Memory B cell (primary cell): Measurements from ENCODE around the gene MB.

Experiments
- ATAC-seq: fragments of 150-1000 bp; cut with Tn5 transposase; 2 replicates; pipeline ENCODE4 v1.10.0; 2021; ENCODE audit warnings: low read depth, mild to moderate bottlenecking, moderate library complexity
- DNase-seq, 2 donors: peaks; one replicate each; pipeline ENCODE4 v3.0.0; 2022; ENCODE audit warnings: low spot score in 2 of 2
- H3K27ac Mint-ChIP-seq: one replicate; pipeline ENCODE4 v1.8.0; 2022; ENCODE audit warnings: mild to moderate bottlenecking, moderate library complexity, mixed read lengths
- H3K27me3 Mint-ChIP-seq: one replicate; pipeline ENCODE4 v1.8.0; 2022; ENCODE audit warnings: mixed read lengths
- H3K36me3 Mint-ChIP-seq: one replicate; pipeline ENCODE4 v1.8.0; 2022; ENCODE audit warnings: mild to moderate bottlenecking, mixed read lengths
- H3K4me1 Mint-ChIP-seq: one replicate; pipeline ENCODE4 v1.8.0; 2022; ENCODE audit warnings: mixed read lengths
- H3K4me3 Mint-ChIP-seq: one replicate; pipeline ENCODE4 v1.8.0; 2022; ENCODE audit warnings: mild to moderate bottlenecking, moderate library complexity, mixed read lengths
- H3K9me3 Mint-ChIP-seq: one replicate; pipeline ENCODE4 v1.8.0; 2022; ENCODE audit warnings: mixed read lengths

MB gene

DNA sequence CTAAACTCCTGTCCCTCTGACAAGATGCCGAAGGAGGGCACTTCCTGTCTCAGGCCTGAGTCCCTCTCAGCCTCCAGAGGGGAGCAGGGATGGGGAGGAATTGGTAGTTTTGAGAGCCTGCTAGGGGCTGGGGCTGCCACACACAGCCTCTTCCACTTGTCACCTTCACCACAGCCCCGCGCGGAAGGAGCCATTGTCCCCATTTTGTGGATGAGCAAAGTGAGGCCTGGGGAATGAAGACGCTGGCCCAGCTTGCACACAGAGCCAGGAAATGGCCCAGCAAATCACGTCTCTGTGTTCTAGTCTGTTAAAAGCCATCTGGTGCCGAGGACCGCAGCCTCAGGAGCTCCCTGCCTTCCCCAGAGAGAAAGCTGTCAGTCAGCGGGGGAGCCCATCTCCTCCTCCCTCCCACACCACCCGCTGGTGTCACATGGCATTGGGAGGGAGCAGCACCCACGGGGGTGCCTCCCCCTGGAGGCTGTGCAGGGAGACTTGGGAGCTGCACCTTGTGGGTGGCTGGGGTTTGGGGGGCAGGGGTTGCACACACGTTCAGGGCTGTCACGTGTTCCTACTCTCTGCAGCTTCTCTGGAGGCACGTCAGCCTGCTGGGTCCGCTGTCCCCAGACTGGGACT is 41.9 kb downstream of the MB start:
- ATAC-seq, result peak; percentile 39
- H3K4me3 Mint-ChIP-seq, result no peak overlapping the region
- H3K27ac Mint-ChIP-seq, result no peak overlapping the region
- peaks cover 12% of the 10 kb centered on the region for H3K27me3 Mint-ChIP-seq
- H3K36me3 Mint-ChIP-seq, result no peaks in the 10 kb centered on the region
- peaks cover 1% of the 10 kb centered on the region for H3K9me3 Mint-ChIP-seq
- DNase-seq, result no peak
- H3K4me1 Mint-ChIP-seq, result no peaks in the 10 kb centered on the region

DNA sequence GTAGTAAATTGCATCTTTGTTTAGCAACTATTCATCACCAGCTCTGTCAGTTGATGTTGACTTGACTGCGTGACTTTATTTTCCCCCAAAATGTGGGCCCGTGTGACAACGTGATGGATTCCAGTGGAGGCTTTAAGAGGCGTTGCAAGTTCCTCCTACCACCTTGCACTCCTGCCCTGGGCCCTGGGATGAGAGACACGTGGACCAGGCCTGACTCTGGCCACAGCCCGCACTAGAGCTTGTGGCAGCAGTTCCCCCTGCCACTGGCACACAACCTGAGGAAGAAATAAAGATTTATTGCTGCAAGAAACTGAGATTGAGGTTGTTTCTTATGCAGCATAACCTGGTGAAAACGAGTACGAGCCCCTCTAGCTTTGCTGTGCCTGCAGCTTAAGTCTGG is 44.6 kb downstream of the MB start:
- Mint-ChIP-seq H3K4me3 (no peak overlapping the region), H3K27ac (no peak overlapping the region), H3K4me1 (no peaks in the 10 kb centered on the region), H3K9me3 (no peaks in the 10 kb centered on the region), H3K36me3 (no peaks in the 10 kb centered on the region), H3K27me3 (peaks cover 9% of the 10 kb centered on the region)
- DNase-seq (no peak), ATAC-seq (no peak)

- H3K9me3 Mint-ChIP-seq, result no peaks in the 10 kb centered on the region
- no peak overlapping the region for H3K4me3 Mint-ChIP-seq
- H3K36me3 Mint-ChIP-seq, result no peaks in the 10 kb centered on the region
- ATAC-seq (no peak), DNase-seq (no peak)
- no peak overlapping the region for H3K27ac Mint-ChIP-seq
- H3K4me1 Mint-ChIP-seq, result no peaks in the 10 kb centered on the region
- peaks cover 11% of the 10 kb centered on the region for H3K27me3 Mint-ChIP-seq
Measured at GRCh38 chr22:35570686-35571194, 46.4 kb downstream of the MB start.

DNA sequence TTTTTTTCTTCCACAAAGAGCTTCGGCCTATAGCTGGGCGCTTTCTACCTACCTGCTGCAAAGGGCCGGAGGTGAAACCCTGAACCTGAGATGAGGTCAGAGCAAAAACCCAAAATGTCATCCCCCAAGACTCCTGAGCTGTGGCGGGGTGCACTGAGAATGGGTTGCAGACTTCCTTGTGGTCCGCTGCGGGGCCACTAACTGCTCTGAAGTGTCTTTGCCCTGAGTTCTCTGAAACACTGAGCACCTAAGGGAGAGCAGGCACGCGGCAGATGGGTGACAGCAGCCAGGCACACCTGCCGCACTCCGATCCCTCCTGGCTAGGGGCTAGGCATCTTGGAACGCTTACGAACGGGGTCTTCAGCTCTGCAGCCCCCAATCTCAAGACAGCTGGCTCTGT is 47.2 kb downstream of the MB start:
- H3K27ac Mint-ChIP-seq, result no peak overlapping the region
- H3K4me1 Mint-ChIP-seq, result no peaks in the 10 kb centered on the region
- no peaks in the 10 kb centered on the region for H3K36me3 Mint-ChIP-seq
- H3K27me3 Mint-ChIP-seq, result peaks cover 16% of the 10 kb centered on the region
- no peaks in the 10 kb centered on the region for H3K9me3 Mint-ChIP-seq
- ATAC-seq, result no peak
- DNase-seq, result no peak
- H3K4me3 Mint-ChIP-seq, result no peak overlapping the region

GRCh38 chr22:35568751-35569739 is 48.1 kb downstream of the MB start:
- ATAC-seq, result no peak
- no peak overlapping the region for H3K4me3 Mint-ChIP-seq
- H3K36me3 Mint-ChIP-seq, result no peaks in the 10 kb centered on the region
- H3K27ac Mint-ChIP-seq, result no peak overlapping the region
- H3K4me1 Mint-ChIP-seq, result no peaks in the 10 kb centered on the region
- H3K9me3 Mint-ChIP-seq, result no peaks in the 10 kb centered on the region
- DNase-seq, result no peak
- H3K27me3 Mint-ChIP-seq, result peaks cover 14% of the 10 kb centered on the region

- ATAC-seq, result no peak
- no peak overlapping the region for H3K4me3 Mint-ChIP-seq
- H3K9me3 Mint-ChIP-seq, result no peaks in the 10 kb centered on the region
- peaks cover 17% of the 10 kb centered on the region for H3K27me3 Mint-ChIP-seq
- H3K27ac Mint-ChIP-seq, result no peak overlapping the region
- H3K4me1 Mint-ChIP-seq, result peaks cover 3% of the 10 kb centered on the region
- H3K36me3 Mint-ChIP-seq, result no peaks in the 10 kb centered on the region
- DNase-seq, result no peak
Measured at GRCh38 chr22:35567351-35568141, 49.6 kb downstream of the MB start.

GRCh38 chr22:35564975-35565867 is 51.9 kb downstream of the MB start:
- H3K36me3 Mint-ChIP-seq, result no peaks in the 10 kb centered on the region
- H3K9me3 Mint-ChIP-seq, result no peaks in the 10 kb centered on the region
- DNase-seq (no peak), ATAC-seq (no peak)
- H3K27me3 Mint-ChIP-seq, result peaks cover 25% of the 10 kb centered on the region
- no peak overlapping the region for H3K27ac Mint-ChIP-seq
- H3K4me1 Mint-ChIP-seq, result peaks cover 3% of the 10 kb centered on the region
- no peak overlapping the region for H3K4me3 Mint-ChIP-seq

GRCh38 chr22:35563211-35563610 is 53.9 kb downstream of the MB start:
- Mint-ChIP-seq H3K9me3 (no peaks in the 10 kb centered on the region), H3K36me3 (no peaks in the 10 kb centered on the region), H3K4me1 (peaks cover 3% of the 10 kb centered on the region), H3K27me3 (peaks cover 27% of the 10 kb centered on the region), H3K4me3 (no peak overlapping the region), H3K27ac (no peak overlapping the region)
- ATAC-seq (no peak), DNase-seq (no peak)

GRCh38 chr22:35561796-35562526 is 55.2 kb downstream of the MB start:
- H3K4me3 Mint-ChIP-seq, result no peak overlapping the region
- H3K27me3 Mint-ChIP-seq, result peaks cover 27% of the 10 kb centered on the region
- DNase-seq, result no peak
- no peaks in the 10 kb centered on the region for H3K36me3 Mint-ChIP-seq
- H3K27ac Mint-ChIP-seq, result no peak overlapping the region
- no peak for ATAC-seq
- H3K9me3 Mint-ChIP-seq, result no peaks in the 10 kb centered on the region
- H3K4me1 Mint-ChIP-seq, result peaks cover 3% of the 10 kb centered on the region

DNA sequence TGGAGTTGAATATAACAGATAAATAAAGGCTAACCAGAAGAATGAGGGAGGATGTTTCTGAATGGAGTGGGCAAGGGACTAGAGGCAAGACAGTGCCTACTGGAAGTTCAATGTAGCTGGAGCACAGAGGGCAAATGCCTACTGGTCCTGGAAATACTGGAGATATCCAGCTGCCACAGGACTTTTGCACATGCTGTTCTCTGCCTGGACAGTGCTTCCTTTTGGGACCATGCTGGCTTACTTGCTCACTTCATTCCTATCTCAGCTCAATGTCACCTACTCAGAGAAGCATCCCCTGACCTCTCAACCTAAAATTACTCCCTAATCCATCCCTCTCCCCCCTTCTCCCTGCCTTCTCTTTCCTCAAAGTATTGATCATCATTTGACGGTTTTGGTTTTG is 56.3 kb downstream of the MB start:
- DNase-seq, result no peak
- H3K4me3 Mint-ChIP-seq, result no peak overlapping the region
- H3K9me3 Mint-ChIP-seq, result no peaks in the 10 kb centered on the region
- no peak overlapping the region for H3K27ac Mint-ChIP-seq
- H3K4me1 Mint-ChIP-seq, result peaks cover 3% of the 10 kb centered on the region
- no peaks in the 10 kb centered on the region for H3K36me3 Mint-ChIP-seq
- H3K27me3 Mint-ChIP-seq, result peaks cover 27% of the 10 kb centered on the region
- ATAC-seq, result no peak

DNA sequence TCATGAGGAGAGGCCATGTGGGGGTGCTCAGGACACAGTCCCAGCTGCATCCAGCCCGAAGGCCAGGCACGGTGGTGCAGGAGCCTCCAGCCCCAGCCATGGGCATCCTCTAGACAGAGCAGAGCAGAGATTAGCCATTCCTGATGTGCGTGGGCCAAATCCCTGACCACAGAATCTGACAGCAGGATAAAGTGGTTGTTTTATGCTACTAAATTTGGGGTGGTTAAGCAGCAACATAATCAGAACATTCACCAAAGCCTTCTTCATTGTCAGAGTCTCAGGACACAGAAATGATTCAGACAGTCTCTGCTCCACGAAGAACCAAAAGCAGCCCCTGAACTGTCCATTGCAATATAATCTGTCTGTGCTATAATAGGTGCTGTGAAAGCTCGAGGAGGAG is 56.8 kb downstream of the MB start:
- Mint-ChIP-seq H3K36me3 (no peaks in the 10 kb centered on the region), H3K27ac (no peak overlapping the region), H3K4me1 (peaks cover 3% of the 10 kb centered on the region), H3K9me3 (no peaks in the 10 kb centered on the region), H3K4me3 (no peak overlapping the region), H3K27me3 (peaks cover 27% of the 10 kb centered on the region)
- DNase-seq (no peak), ATAC-seq (no peak)

DNA sequence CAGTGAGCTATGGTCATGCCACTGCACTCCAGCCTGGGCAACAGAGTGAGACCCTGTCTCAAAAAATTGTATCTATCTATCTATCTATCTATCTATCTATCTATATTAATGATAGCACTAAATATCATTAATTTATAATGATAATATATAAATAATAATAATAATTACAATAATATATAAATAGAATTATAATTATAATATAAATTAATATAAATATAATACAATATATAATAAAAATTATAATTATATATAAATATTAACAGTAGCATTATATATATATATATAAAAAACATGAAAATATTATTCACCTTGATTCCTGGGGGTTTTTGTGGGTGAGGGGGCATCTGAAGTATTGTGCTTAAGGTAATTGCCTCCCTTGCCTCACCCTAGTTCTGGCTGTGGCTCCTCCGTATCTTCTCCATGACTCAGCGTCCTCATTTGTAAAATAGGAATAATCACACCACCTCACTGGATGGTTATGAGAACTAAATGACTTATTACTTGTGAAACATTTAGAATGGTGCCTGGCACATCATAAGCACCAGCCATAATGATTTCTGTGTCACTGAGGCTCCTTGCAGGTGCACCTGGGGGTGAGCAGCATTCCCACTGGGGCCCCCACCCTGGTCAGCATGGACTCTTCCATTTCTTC is 57.6 kb downstream of the MB start:
- DNase-seq (no peak), ATAC-seq (no peak)
- Mint-ChIP-seq H3K4me1 (peaks cover 3% of the 10 kb centered on the region), H3K36me3 (no peaks in the 10 kb centered on the region), H3K4me3 (no peak overlapping the region), H3K27me3 (peaks cover 22% of the 10 kb centered on the region), H3K27ac (no peak overlapping the region), H3K9me3 (no peaks in the 10 kb centered on the region)
